HL-60 (cell line): ENCODE data around the gene METRNL.
A peak's percentile ranks its signal among the peaks of the same experiment; 100 is the strongest.

ENCODE experiments used
- DNase-seq, 2 experiments: peaks; one replicate each; pipeline ENCODE4 v3.0.0-alpha.2; 2010 to 2020; ENCODE audit warnings: low read depth in 1 of 2, low spot score in 1 of 2
- H3K27ac ChIP-seq: fragments of 250-450 bp; sonication (Bioruptor Pico); replicated peaks from 2 replicates; pipeline ENCODE4 v1.5.1; 2020; ENCODE audit warnings: mild to moderate bottlenecking, moderate library complexity
- H3K27me3 ChIP-seq: fragments of 250-450 bp; sonication (Bioruptor Pico); 2 replicates; pipeline ENCODE4 v1.5.1; 2021; ENCODE audit warnings: mild to moderate bottlenecking, moderate library complexity; ENCODE audit not compliant: insufficient read depth, poor library complexity, severe bottlenecking
- H3K4me3 ChIP-seq: replicated peaks from 2 replicates; pipeline ENCODE4 v1.5.1; 2011; ENCODE audit warnings: mild to moderate bottlenecking, control low read depth, low read length; ENCODE audit not compliant: insufficient read depth
- GABPA ChIP-seq: IDR thresholded peaks from 2 replicates; pipeline ENCODE4 v1.6.1; 2012; ENCODE audit warnings: low read depth
- POLR2AphosphoS5 ChIP-seq: IDR thresholded peaks from 2 replicates; pipeline ENCODE4 v1.6.1; 2012; ENCODE audit warnings: low read depth
- SPI1 ChIP-seq: IDR thresholded peaks from 2 replicates; pipeline ENCODE4 v1.6.1; 2012; ENCODE audit warnings: low read depth, mild to moderate bottlenecking, borderline replicate concordance
- TF ChIP-seq, protein P1 (sequence below): IDR thresholded peaks from 2 replicates; pipeline ENCODE4 v1.6.1; 2012; ENCODE audit warnings: low read depth; ENCODE audit not compliant: insufficient replicate concordance
- TF ChIP-seq, protein P2 (sequence below): IDR thresholded peaks from one replicate; pipeline ENCODE4 v1.5.1; 2011; ENCODE audit warnings: low read length, control low read depth, inconsistent platforms; ENCODE audit not compliant: insufficient read depth

Gene METRNL

DNA sequence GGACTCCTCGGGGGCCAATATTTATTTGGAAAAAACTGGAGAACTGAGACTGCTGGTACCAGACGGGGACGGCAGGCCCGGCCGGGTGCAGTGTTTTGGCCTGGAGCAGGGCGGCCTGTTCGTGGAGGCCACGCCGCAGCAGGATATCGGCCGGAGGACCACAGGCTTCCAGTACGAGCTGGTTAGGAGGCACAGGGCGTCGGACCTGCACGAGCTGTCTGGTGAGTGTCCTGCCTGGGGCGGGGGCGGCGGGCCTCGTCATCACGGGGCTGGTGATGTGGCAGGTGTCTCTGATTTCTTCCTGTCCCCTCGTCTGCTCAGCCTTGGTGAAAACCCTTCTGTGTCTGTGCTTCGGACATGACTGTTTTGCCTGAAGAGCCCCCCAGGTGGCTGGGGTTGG lies 5.7 kb downstream of the METRNL start:
- H3K27ac ChIP-seq: no peak overlapping the region
- no peak for DNase-seq
- H3K4me3 ChIP-seq: no peak overlapping the region
- no peaks in the 10 kb centered on the region for H3K27me3 ChIP-seq
- no peak for TF ChIP-seq GABPA
- no peak for TF ChIP-seq SPI1
- TF ChIP-seq, protein P1, sequence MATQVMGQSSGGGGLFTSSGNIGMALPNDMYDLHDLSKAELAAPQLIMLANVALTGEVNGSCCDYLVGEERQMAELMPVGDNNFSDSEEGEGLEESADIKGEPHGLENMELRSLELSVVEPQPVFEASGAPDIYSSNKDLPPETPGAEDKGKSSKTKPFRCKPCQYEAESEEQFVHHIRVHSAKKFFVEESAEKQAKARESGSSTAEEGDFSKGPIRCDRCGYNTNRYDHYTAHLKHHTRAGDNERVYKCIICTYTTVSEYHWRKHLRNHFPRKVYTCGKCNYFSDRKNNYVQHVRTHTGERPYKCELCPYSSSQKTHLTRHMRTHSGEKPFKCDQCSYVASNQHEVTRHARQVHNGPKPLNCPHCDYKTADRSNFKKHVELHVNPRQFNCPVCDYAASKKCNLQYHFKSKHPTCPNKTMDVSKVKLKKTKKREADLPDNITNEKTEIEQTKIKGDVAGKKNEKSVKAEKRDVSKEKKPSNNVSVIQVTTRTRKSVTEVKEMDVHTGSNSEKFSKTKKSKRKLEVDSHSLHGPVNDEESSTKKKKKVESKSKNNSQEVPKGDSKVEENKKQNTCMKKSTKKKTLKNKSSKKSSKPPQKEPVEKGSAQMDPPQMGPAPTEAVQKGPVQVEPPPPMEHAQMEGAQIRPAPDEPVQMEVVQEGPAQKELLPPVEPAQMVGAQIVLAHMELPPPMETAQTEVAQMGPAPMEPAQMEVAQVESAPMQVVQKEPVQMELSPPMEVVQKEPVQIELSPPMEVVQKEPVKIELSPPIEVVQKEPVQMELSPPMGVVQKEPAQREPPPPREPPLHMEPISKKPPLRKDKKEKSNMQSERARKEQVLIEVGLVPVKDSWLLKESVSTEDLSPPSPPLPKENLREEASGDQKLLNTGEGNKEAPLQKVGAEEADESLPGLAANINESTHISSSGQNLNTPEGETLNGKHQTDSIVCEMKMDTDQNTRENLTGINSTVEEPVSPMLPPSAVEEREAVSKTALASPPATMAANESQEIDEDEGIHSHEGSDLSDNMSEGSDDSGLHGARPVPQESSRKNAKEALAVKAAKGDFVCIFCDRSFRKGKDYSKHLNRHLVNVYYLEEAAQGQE: no peak
- TF ChIP-seq, protein P2, sequence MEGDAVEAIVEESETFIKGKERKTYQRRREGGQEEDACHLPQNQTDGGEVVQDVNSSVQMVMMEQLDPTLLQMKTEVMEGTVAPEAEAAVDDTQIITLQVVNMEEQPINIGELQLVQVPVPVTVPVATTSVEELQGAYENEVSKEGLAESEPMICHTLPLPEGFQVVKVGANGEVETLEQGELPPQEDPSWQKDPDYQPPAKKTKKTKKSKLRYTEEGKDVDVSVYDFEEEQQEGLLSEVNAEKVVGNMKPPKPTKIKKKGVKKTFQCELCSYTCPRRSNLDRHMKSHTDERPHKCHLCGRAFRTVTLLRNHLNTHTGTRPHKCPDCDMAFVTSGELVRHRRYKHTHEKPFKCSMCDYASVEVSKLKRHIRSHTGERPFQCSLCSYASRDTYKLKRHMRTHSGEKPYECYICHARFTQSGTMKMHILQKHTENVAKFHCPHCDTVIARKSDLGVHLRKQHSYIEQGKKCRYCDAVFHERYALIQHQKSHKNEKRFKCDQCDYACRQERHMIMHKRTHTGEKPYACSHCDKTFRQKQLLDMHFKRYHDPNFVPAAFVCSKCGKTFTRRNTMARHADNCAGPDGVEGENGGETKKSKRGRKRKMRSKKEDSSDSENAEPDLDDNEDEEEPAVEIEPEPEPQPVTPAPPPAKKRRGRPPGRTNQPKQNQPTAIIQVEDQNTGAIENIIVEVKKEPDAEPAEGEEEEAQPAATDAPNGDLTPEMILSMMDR: no peak
- no peak for TF ChIP-seq POLR2AphosphoS5

DNA sequence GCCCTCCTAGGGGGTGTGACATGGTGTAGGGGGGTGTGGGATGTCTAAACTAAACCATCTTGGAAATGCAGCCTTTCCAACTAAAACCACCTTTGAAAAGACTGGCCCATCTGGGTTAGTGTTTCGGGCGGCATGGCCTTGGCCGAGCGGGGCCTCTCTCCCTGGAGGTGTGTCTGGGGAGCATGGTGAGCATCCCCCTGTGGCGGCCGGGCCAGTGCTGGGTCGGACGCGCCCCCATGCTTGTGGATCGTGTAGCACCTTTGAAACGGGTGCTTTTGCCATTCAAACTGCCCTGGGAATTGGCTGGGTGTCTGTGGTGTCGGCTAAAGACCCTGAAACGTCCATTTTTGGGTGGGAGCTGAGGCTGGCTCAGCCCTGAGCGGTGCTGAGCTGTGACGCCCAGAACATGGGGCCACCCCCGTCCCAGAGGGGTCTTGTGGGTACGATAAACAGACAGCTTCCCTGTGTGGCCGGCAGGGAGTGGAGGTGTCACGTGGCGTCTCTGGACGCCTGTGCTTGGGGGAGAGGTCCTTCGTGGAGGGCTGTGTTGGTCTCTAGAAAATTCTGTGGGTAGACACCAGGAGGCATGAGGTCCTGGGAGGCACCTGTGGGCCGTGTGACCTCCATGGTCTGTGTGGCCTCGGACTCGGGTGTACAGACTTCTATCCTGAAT lies 6.3 kb downstream of the METRNL start:
- Histone ChIP-seq H3K4me3 (no peak overlapping the region), H3K27me3 (no peaks in the 10 kb centered on the region), H3K27ac (no peak overlapping the region)
- no peak for DNase-seq
- TF ChIP-seq GABPA (no peak), SPI1 (no peak), POLR2AphosphoS5 (no peak)
- TF ChIP-seq, protein P1: no peak
- TF ChIP-seq, protein P2: no peak

DNA sequence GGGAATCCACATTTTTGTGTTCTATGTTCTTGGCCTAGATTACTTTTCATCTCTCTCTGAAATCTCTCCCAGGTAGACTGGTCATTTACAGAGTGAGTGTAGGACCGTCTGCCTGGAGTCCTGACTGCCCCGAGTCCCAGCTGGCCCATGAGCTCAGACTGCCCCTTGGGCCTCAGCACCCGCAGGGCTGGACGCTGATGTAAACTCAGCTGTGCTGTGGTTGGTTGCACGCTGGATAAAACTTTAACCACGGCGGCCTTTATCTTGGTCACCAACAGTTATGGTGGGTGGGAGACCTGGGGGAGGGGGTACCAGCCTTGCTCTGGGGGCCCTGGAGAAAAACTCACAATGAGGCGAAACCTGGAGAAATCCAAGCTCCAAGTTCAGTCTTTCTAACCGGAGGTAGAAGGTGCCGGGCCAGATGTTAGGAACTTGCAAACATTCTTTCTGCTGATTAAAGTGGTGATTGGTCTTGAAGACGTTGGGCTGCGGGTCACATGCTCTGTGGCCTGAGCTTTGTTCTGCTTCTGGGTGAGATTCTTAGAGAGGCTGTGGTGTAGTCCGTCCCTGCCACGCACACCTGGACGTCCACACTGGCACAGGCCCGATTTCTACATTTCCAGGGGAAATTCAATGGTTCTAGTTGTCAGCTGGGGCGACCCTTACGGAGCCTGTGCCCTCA lies 6.9 kb downstream of the METRNL start:
- no peak overlapping the region for H3K4me3 ChIP-seq
- H3K27ac ChIP-seq: peak overlapping the region; percentile 26
- DNase-seq: peak in 1 of 2 experiments; percentile 63
- H3K27me3 ChIP-seq: no peaks in the 10 kb centered on the region
- TF ChIP-seq SPI1 (no peak), POLR2AphosphoS5 (no peak), GABPA (no peak)
- TF ChIP-seq, protein P1: no peak
- TF ChIP-seq, protein P2: no peak
